Umbilical cord (tissue), 2 donors: Measurements from ENCODE around the gene MAN1A1. TPM values are rescaled to one million over a fixed set of nuclear protein-coding genes. Genes with fewer than 3 reads are reported as not detected.

Experiments used
- DNase-seq: peaks from one replicate; pipeline ENCODE4 v3.0.0-alpha.2; 2015; ENCODE audit warnings: low spot score
- total RNA-seq: library from RNA; depleted of rRNA; stranded (reverse); fragments of >200 nt; gene quantifications from one replicate; pipeline ENCODE4 v1.2.3, GENCODE V29; 2014; ENCODE audit warnings: low replicate concordance; ENCODE audit not compliant: insufficient read depth

MAN1A1 gene
- total RNA-seq, 1 donor from 2014 or later = 258 TPM

GRCh38 chr6:119148098-119148824 lies 201.3 kb downstream of the MAN1A1 start:
- DNase-seq = peak; percentile 89

- peak; percentile 88 for DNase-seq
Observed at GRCh38 chr6:119147101-119148053, 202.2 kb downstream of the MAN1A1 start.

- no peak for DNase-seq
Observed at GRCh38 chr6:119145111-119145510, 204.4 kb downstream of the MAN1A1 start.

- DNase-seq = no peak
Observed at GRCh38 chr6:119142637-119143036, 206.9 kb downstream of the MAN1A1 start.

- no peak for DNase-seq
Observed at GRCh38 chr6:119142041-119142440, 207.5 kb downstream of the MAN1A1 start.

GRCh38 chr6:119140196-119141140 lies 209.1 kb downstream of the MAN1A1 start:
- no peak for DNase-seq

- DNase-seq = no peak
Observed at GRCh38 chr6:119138906-119139541, 210.5 kb downstream of the MAN1A1 start.

GRCh38 chr6:119137194-119138072 lies 212.1 kb downstream of the MAN1A1 start:
- DNase-seq = no peak

- DNase-seq = no peak
Observed at GRCh38 chr6:119134752-119135151, 214.8 kb downstream of the MAN1A1 start.

- DNase-seq = no peak
Observed at GRCh38 chr6:119133400-119133799, 216.2 kb downstream of the MAN1A1 start.

GRCh38 chr6:119132261-119132981 lies 217.1 kb downstream of the MAN1A1 start:
- peak; percentile 67 for DNase-seq

GRCh38 chr6:119129968-119130484 lies 219.5 kb downstream of the MAN1A1 start:
- DNase-seq = no peak

- peak; percentile 78 for DNase-seq
Observed at GRCh38 chr6:119129148-119129967, 220.2 kb downstream of the MAN1A1 start.

GRCh38 chr6:119128252-119128912 lies 221.2 kb downstream of the MAN1A1 start:
- no peak for DNase-seq

GRCh38 chr6:119127627-119128026 lies 221.9 kb downstream of the MAN1A1 start:
- no peak for DNase-seq
